Brain microvascular endothelial cell (primary cell): ENCODE results near the gene IL1A.
A peak's percentile ranks its signal among the peaks of the same experiment; 100 is the strongest.

ENCODE experiments used
- DNase-seq: peaks from one replicate; pipeline ENCODE4 v3.0.0-alpha.2; 2020
- H3K27ac ChIP-seq: fragments of 250-450 bp; sonication (Bioruptor Pico); 2 replicates; pipeline ENCODE4 v1.5.1; 2020; ENCODE audit warnings: mild to moderate bottlenecking, moderate library complexity
- H3K27me3 ChIP-seq: fragments of 250-450 bp; sonication (Bioruptor Pico); replicated peaks from 2 replicates; pipeline ENCODE4 v1.5.1; 2020; ENCODE audit warnings: mild to moderate bottlenecking
- H3K36me3 ChIP-seq: fragments of 250-450 bp; sonication (Bioruptor Pico); replicated peaks from 2 replicates; pipeline ENCODE4 v1.5.1; 2020; ENCODE audit warnings: mild to moderate bottlenecking
- H3K4me3 ChIP-seq: 2 replicates; pipeline ENCODE4 v1.5.1; 2011; ENCODE audit warnings: low read depth, mild to moderate bottlenecking, control low read depth, low read length, moderate library complexity
- CTCF ChIP-seq: IDR thresholded peaks from 2 replicates; pipeline ENCODE4 v1.5.1; 2011; ENCODE audit warnings: low read depth, mild to moderate bottlenecking, moderate library complexity, low read length, control low read depth, inconsistent platforms; ENCODE audit errors: missing control alignments
- in situ Hi-C: cut with HindIII; loops from 2 replicates; pipeline ENCODE4 v1.10.0; 2017; ENCODE audit warnings: low sequenced_read_pairs, low pct_ligation_motif_present

IL1A gene

GRCh38 chr2:112728029-112728362 is 56.3 kb downstream of the IL1A start:
- Histone ChIP-seq H3K27me3 (no peaks in the 10 kb centered on the region), H3K27ac (no peak overlapping the region), H3K4me3 (no peak overlapping the region), H3K36me3 (no peaks in the 10 kb centered on the region)
- no peak for DNase-seq
- no peak for TF ChIP-seq CTCF
- in situ Hi-C loops: no loop called here

- no peak for DNase-seq
- in situ Hi-C loops: no loop called here
- Histone ChIP-seq H3K27me3 (no peaks in the 10 kb centered on the region), H3K36me3 (no peaks in the 10 kb centered on the region), H3K27ac (no peak overlapping the region), H3K4me3 (no peak overlapping the region)
- no peak for TF ChIP-seq CTCF
Measured at GRCh38 chr2:112727276-112728028, 56.8 kb downstream of the IL1A start.

- Histone ChIP-seq H3K4me3 (no peak overlapping the region), H3K36me3 (no peaks in the 10 kb centered on the region), H3K27ac (no peak overlapping the region), H3K27me3 (no peaks in the 10 kb centered on the region)
- TF ChIP-seq CTCF: peak; percentile 98
- peak; percentile 82 for DNase-seq
- in situ Hi-C loops: no loop called here
Measured at GRCh38 chr2:112726487-112727190, 57.7 kb downstream of the IL1A start.

DNA sequence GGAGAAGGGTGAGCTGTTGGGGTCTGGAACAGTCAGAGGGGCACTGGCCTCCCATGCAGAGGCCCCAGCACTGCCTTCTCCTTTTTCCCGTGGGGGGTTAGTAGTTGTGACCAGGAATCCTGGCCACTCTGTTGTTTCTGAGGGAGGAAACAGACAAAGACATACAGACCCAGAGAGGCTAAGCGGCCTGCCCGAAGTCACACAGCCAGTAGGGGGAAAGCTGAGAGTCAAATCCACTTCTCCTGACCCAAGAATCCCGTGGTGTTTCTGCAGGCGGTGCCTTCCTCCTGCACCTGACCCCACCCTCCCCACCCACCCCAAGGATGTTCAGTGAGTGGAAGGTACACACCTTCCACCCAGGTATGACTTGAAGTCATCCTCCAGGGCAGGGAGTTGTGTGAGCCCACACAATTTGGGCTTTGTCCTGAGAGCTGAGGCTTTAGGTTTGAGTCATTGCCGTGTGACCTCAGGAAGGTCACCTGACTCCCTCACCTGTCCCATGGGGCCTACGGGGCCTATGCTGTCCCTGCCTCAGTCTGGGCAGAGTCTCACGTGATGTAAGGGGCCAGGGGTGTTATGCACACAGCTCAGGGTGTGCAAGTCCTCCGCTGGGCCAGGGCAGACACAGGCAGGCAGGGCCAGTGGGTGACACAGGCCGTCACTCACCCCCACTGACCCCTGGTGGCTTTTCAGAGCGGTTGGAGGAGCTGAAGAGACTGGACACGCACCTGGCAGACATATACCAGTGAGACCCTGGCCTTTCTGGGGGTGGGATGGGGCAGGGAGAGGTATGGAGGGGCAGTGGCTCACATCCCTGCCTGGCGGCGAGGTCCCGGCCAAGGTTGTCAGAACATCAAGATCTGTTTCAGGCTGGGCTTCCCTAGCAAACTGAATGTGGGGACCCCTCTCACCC is 58.5 kb downstream of the IL1A start:
- peak; percentile 4 for TF ChIP-seq CTCF
- in situ Hi-C loops: no loop called here
- DNase-seq: no peak
- no peaks in the 10 kb centered on the region for H3K27me3 ChIP-seq
- no peaks in the 10 kb centered on the region for H3K36me3 ChIP-seq
- H3K27ac ChIP-seq: no peak overlapping the region
- H3K4me3 ChIP-seq: no peak overlapping the region

DNA sequence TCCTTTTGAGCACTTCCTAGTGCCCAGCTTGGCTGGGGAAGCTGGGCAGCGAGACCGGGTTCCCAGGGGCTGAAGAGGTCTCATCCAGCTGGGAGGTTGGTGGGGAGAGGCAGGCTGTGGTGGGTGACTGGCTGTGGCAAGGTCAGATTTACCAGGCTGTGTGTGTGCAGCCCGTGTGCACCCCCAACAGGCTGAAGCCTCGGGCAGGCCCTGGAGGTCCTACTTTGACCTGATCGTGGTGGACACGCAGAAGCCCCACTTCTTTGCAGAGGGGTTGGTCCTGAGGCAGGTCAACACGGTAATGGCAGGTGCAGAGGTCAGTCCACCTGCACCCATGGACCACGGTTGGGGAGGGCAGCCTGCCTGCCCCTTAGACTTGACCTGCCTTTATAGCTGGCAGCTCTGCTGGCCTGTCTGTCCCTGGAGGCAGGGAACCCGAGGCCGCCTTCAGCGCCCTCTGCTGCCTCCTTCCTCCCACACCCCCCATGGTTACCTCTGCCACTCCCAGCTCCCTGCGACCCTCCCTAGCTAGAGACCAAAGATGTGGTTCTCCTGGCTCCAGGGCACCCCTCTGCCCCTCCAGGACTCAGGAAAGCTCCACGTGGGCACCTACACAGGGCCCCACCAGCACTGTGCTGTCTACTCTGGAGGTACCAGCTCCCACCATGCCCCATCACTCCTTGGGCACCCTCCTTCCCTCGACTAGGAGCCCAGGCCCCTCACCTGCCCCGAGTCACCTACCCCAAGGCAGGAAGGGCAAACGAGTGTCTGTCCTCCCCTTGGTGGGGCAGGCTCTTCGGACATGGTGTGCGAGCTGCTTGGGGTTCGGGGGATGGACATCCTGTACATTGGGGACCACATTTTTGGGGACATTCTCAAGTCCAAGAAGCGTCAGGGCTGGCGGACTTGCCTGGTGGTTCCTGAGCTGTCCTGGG is 59.4 kb downstream of the IL1A start:
- H3K4me3 ChIP-seq: no peak overlapping the region
- in situ Hi-C loops: no loop called here
- no peak overlapping the region for H3K27ac ChIP-seq
- no peaks in the 10 kb centered on the region for H3K27me3 ChIP-seq
- peak; percentile 59 for TF ChIP-seq CTCF
- no peaks in the 10 kb centered on the region for H3K36me3 ChIP-seq
- no peak for DNase-seq
